ENCODE results near the gene CNTRL. TPM values are rescaled to one million over a fixed set of nuclear protein-coding genes. Genes with fewer than 3 reads are reported as not detected.
A peak's percentile ranks its signal among the peaks of the same experiment; 100 is the strongest.

The CNTRL gene
- total RNA-seq, 4 donors from 2014 or later, result 23.5 to 31.5 (median 29.6) TPM

- DNase-seq, result peak in 1 of 2 donors; percentile 42
- Histone ChIP-seq H3K27ac (no peak overlapping the region), H3K4me3 (no peak overlapping the region), H3K36me3 (no peaks in the 10 kb centered on the region), H3K9me3 (no peaks in the 10 kb centered on the region), H3K27me3 (no peaks in the 10 kb centered on the region), H3K4me1 (no peaks in the 10 kb centered on the region)
- intact Hi-C loops (cut with DNase I; ENCODE audit: low total_unique reads), result loop anchor here (10.0 kb wide), 1 partner anchor 305 kb away; no protein-coding TSS in a partner anchor
- no peak for TF ChIP-seq POLR2A (IDR thresholded peaks at IDR 0.05)
- TF ChIP-seq CTCF (IDR thresholded peaks at IDR 0.05), result peak; percentile 65 to 73 (median 70)
Observed at GRCh38 chr9:121059998-121060636, 14.6 kb upstream of the CNTRL start.

- H3K36me3 ChIP-seq, result no peaks in the 10 kb centered on the region
- H3K9me3 ChIP-seq, result no peaks in the 10 kb centered on the region
- TF ChIP-seq CTCF (IDR thresholded peaks at IDR 0.05) (no peak), POLR2A (IDR thresholded peaks at IDR 0.05) (no peak)
- H3K27me3 ChIP-seq, result no peaks in the 10 kb centered on the region
- intact Hi-C loops (cut with DNase I; ENCODE audit: low total_unique reads), result no loop called here
- no peaks in the 10 kb centered on the region for H3K4me1 ChIP-seq
- no peak for DNase-seq
- no peak overlapping the region for H3K27ac ChIP-seq
- no peak overlapping the region for H3K4me3 ChIP-seq
Observed at GRCh38 chr9:121066850-121067249, 7.9 kb upstream of the CNTRL start.

- TF ChIP-seq CTCF (IDR thresholded peaks at IDR 0.05) (no peak), POLR2A (IDR thresholded peaks at IDR 0.05) (no peak)
- intact Hi-C loops (cut with DNase I; ENCODE audit: low total_unique reads), result no loop called here
- H3K27ac ChIP-seq, result no peak overlapping the region
- DNase-seq, result no peak
- H3K4me3 ChIP-seq, result no peak overlapping the region
- no peaks in the 10 kb centered on the region for H3K9me3 ChIP-seq
- no peaks in the 10 kb centered on the region for H3K27me3 ChIP-seq
- H3K4me1 ChIP-seq, result no peaks in the 10 kb centered on the region
- H3K36me3 ChIP-seq, result no peaks in the 10 kb centered on the region
Observed at GRCh38 chr9:121067640-121068039, 7.1 kb upstream of the CNTRL start.

GRCh38 chr9:121069396-121069795, 5.4 kb upstream of the CNTRL start:
- no peaks in the 10 kb centered on the region for H3K27me3 ChIP-seq
- H3K36me3 ChIP-seq, result no peaks in the 10 kb centered on the region
- TF ChIP-seq CTCF (IDR thresholded peaks at IDR 0.05) (no peak), POLR2A (IDR thresholded peaks at IDR 0.05) (no peak)
- H3K4me1 ChIP-seq, result peaks cover 0 to 9% of the 10 kb centered on the region in 2 donors
- no peak overlapping the region for H3K27ac ChIP-seq
- intact Hi-C loops (cut with DNase I; ENCODE audit: low total_unique reads), result no loop called here
- DNase-seq, result no peak
- no peaks in the 10 kb centered on the region for H3K9me3 ChIP-seq
- no peak overlapping the region for H3K4me3 ChIP-seq

- H3K9me3 ChIP-seq, result no peaks in the 10 kb centered on the region
- TF ChIP-seq POLR2A (IDR thresholded peaks at IDR 0.05) (no peak), CTCF (IDR thresholded peaks at IDR 0.05) (no peak)
- H3K4me3 ChIP-seq, result peak overlapping the region; percentile 21 to 27
- no peak for DNase-seq
- intact Hi-C loops (cut with DNase I; ENCODE audit: low total_unique reads), result no loop called here
- peak overlapping the region; percentile 86 to 96 for H3K27ac ChIP-seq
- H3K27me3 ChIP-seq, result no peaks in the 10 kb centered on the region
- H3K4me1 ChIP-seq, result peaks cover 0 to 9% of the 10 kb centered on the region in 2 donors
- no peaks in the 10 kb centered on the region for H3K36me3 ChIP-seq
Observed at GRCh38 chr9:121071370-121071755, 3.4 kb upstream of the CNTRL start.
